ENCODE measurements around the gene ACP2.

DNA sequence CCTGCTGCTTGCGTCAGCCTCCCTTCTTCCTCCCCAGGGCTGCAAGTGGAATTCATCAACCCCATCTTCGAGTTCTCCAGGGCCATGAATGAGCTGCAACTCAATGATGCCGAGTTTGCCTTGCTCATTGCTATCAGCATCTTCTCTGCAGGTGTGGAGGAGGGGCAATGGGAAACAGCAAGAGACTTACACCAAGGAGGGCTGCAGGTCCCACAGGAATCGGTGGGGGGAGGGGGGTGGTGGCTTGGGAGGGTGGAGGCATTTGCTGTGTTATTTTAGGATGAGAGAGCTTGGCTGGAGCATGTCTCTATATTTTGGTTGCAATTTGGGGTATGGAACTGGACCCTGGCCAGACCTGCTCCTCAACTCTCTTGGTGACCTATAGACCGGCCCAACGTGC is 19.3 kb upstream of the ACP2 start:
- TF ChIP-seq, protein P1, sequence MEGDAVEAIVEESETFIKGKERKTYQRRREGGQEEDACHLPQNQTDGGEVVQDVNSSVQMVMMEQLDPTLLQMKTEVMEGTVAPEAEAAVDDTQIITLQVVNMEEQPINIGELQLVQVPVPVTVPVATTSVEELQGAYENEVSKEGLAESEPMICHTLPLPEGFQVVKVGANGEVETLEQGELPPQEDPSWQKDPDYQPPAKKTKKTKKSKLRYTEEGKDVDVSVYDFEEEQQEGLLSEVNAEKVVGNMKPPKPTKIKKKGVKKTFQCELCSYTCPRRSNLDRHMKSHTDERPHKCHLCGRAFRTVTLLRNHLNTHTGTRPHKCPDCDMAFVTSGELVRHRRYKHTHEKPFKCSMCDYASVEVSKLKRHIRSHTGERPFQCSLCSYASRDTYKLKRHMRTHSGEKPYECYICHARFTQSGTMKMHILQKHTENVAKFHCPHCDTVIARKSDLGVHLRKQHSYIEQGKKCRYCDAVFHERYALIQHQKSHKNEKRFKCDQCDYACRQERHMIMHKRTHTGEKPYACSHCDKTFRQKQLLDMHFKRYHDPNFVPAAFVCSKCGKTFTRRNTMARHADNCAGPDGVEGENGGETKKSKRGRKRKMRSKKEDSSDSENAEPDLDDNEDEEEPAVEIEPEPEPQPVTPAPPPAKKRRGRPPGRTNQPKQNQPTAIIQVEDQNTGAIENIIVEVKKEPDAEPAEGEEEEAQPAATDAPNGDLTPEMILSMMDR (IDR thresholded peaks at IDR 0.05), result no peak
- TF ChIP-seq POLR2A (IDR thresholded peaks at IDR 0.05), result no peak
